Astrocyte (in vitro differentiated cells and primary cell): ENCODE data around the gene SLC25A2. TPM values are rescaled to one million over a fixed set of nuclear protein-coding genes. Genes with fewer than 3 reads are reported as not detected.

Experiments
- DNase-seq: peaks from one replicate; pipeline ENCODE4 v3.0.0-alpha.2; 2010; ENCODE audit warnings: low read depth
- FAIRE-seq: peaks from 2 replicates; lab custom pipeline; 2011; peaks lifted over from hg19 to GRCh38; lab: Jason Lieb, UNC
- H2AFZ ChIP-seq: 2 replicates; pipeline ENCODE4 v1.6.0; 2012; ENCODE audit warnings: low read depth, low read length, inconsistent platforms
- H3K27ac ChIP-seq: 2 replicates; pipeline ENCODE4 v1.5.1; 2011; ENCODE audit warnings: low read depth, low read length, inconsistent platforms
- H3K27me3 ChIP-seq: 2 replicates; pipeline ENCODE4 v1.6.0; 2011; ENCODE audit warnings: low read length, inconsistent platforms; ENCODE audit not compliant: insufficient read depth
- H3K36me3 ChIP-seq: 2 replicates; pipeline ENCODE4 v1.5.1; 2011; ENCODE audit warnings: low read length, inconsistent platforms; ENCODE audit not compliant: insufficient read depth
- H3K4me1 ChIP-seq: 2 replicates; pipeline ENCODE4 v1.5.1; 2011; ENCODE audit warnings: low read length, inconsistent platforms; ENCODE audit not compliant: insufficient read depth
- H3K4me2 ChIP-seq: 2 replicates; pipeline ENCODE4 v1.6.0; 2012; ENCODE audit warnings: low read length, inconsistent platforms
- H3K4me3 ChIP-seq: 2 replicates; pipeline ENCODE4 v1.5.1; 2011; ENCODE audit warnings: low read depth, mild to moderate bottlenecking, low read length, inconsistent platforms; ENCODE audit not compliant: insufficient read depth
- H3K79me2 ChIP-seq: 2 replicates; pipeline ENCODE4 v1.6.0; 2012; ENCODE audit warnings: mild to moderate bottlenecking, low read length, inconsistent platforms; ENCODE audit not compliant: insufficient read depth
- H3K9ac ChIP-seq: 2 replicates; pipeline ENCODE4 v1.6.0; 2012; ENCODE audit warnings: mild to moderate bottlenecking, low read length, inconsistent platforms
- H3K9me3 ChIP-seq: 2 replicates; pipeline ENCODE4 v1.5.1; 2012; ENCODE audit warnings: low read depth, mild to moderate bottlenecking, low read length, inconsistent platforms; ENCODE audit not compliant: insufficient read depth
- H4K20me1 ChIP-seq: 2 replicates; pipeline ENCODE4 v1.6.0; 2012; ENCODE audit warnings: low read length, inconsistent platforms; ENCODE audit not compliant: insufficient read depth
- H3K27ac Mint-ChIP-seq: one replicate; pipeline ENCODE4 v1.8.0; 2021; ENCODE audit warnings: mild to moderate bottlenecking, mixed read lengths; ENCODE audit not compliant: unreplicated experiment
- H3K27me3 Mint-ChIP-seq: one replicate; pipeline ENCODE4 v1.8.0; 2021; ENCODE audit warnings: low read depth, mixed read lengths; ENCODE audit not compliant: unreplicated experiment
- H3K36me3 Mint-ChIP-seq: one replicate; pipeline ENCODE4 v1.8.0; 2021; ENCODE audit warnings: low read depth, mixed read lengths; ENCODE audit not compliant: unreplicated experiment
- H3K4me1 Mint-ChIP-seq: one replicate; pipeline ENCODE4 v1.8.0; 2021; ENCODE audit warnings: low read depth, mixed read lengths; ENCODE audit not compliant: unreplicated experiment
- H3K4me3 Mint-ChIP-seq: one replicate; pipeline ENCODE4 v1.8.0; 2021; ENCODE audit warnings: mild to moderate bottlenecking, moderate library complexity, mixed read lengths; ENCODE audit not compliant: unreplicated experiment
- H3K9me3 Mint-ChIP-seq: one replicate; pipeline ENCODE4 v1.8.0; 2021; ENCODE audit warnings: mild to moderate bottlenecking, mixed read lengths; ENCODE audit not compliant: unreplicated experiment
- CTCF ChIP-seq: IDR thresholded peaks from 2 replicates; pipeline ENCODE4 v1.5.1; 2011; ENCODE audit warnings: low read depth, mild to moderate bottlenecking, inconsistent platforms, low read length, moderate library complexity; ENCODE audit not compliant: insufficient read depth
- EZH2 ChIP-seq: IDR thresholded peaks from 2 replicates; pipeline ENCODE4 v1.6.1; 2012; ENCODE audit warnings: mild to moderate bottlenecking, low read length, inconsistent platforms; ENCODE audit not compliant: insufficient read depth
- total RNA-seq: library from RNA; stranded (reverse); gene quantifications from 2 replicates; pipeline ENCODE4 v1.2.1, GENCODE V29; 2021

SLC25A2 gene
- total RNA-seq, 1 donor from 2014 or later: 0.25 TPM

- FAIRE-seq (no peak), DNase-seq (no peak)
- peaks cover 26% of the 10 kb centered on the region for H3K36me3 Mint-ChIP-seq
- H3K9me3 Mint-ChIP-seq: peaks cover 30% of the 10 kb centered on the region
- no peak overlapping the region for H3K4me3 ChIP-seq
- no peaks in the 10 kb centered on the region for H3K79me2 ChIP-seq
- no peaks in the 10 kb centered on the region for H3K27me3 Mint-ChIP-seq
- no peak overlapping the region for H3K4me2 ChIP-seq
- H3K36me3 ChIP-seq: no peaks in the 10 kb centered on the region
- H3K9ac ChIP-seq: no peak overlapping the region
- no peaks in the 10 kb centered on the region for H4K20me1 ChIP-seq
- no peaks in the 10 kb centered on the region for H3K27me3 ChIP-seq
- H3K4me3 Mint-ChIP-seq: no peak overlapping the region
- H3K4me1 Mint-ChIP-seq: no peaks in the 10 kb centered on the region
- H3K9me3 ChIP-seq: peaks cover 8% of the 10 kb centered on the region
- no peak overlapping the region for H3K27ac ChIP-seq
- H2AFZ ChIP-seq: no peak overlapping the region
- no peak for TF ChIP-seq EZH2
- TF ChIP-seq CTCF: no peak
- no peak overlapping the region for H3K27ac Mint-ChIP-seq
- no peaks in the 10 kb centered on the region for H3K4me1 ChIP-seq
Measured at GRCh38 chr5:141272906-141273305, 30.9 kb downstream of the SLC25A2 start.

GRCh38 chr5:141269195-141269594, 34.7 kb downstream of the SLC25A2 start:
- H3K36me3 ChIP-seq: no peaks in the 10 kb centered on the region
- H3K4me2 ChIP-seq: no peak overlapping the region
- Mint-ChIP-seq H3K36me3 (peaks cover 27% of the 10 kb centered on the region), H3K9me3 (peaks cover 42% of the 10 kb centered on the region), H3K4me3 (no peak overlapping the region), H3K4me1 (no peaks in the 10 kb centered on the region), H3K27me3 (no peaks in the 10 kb centered on the region), H3K27ac (no peak overlapping the region)
- H2AFZ ChIP-seq: no peak overlapping the region
- no peak overlapping the region for H3K9ac ChIP-seq
- H3K27me3 ChIP-seq: no peaks in the 10 kb centered on the region
- FAIRE-seq (no peak), DNase-seq (no peak)
- no peak overlapping the region for H3K4me3 ChIP-seq
- peaks cover 16% of the 10 kb centered on the region for H3K9me3 ChIP-seq
- no peaks in the 10 kb centered on the region for H3K4me1 ChIP-seq
- no peaks in the 10 kb centered on the region for H3K79me2 ChIP-seq
- TF ChIP-seq CTCF (no peak), EZH2 (no peak)
- no peaks in the 10 kb centered on the region for H4K20me1 ChIP-seq
- no peak overlapping the region for H3K27ac ChIP-seq

- FAIRE-seq (no peak), DNase-seq (no peak)
- Histone ChIP-seq H3K9ac (no peak overlapping the region), H3K79me2 (no peaks in the 10 kb centered on the region), H3K27ac (no peak overlapping the region), H3K36me3 (no peaks in the 10 kb centered on the region), H3K9me3 (peaks cover 34% of the 10 kb centered on the region), H4K20me1 (no peaks in the 10 kb centered on the region), H3K4me2 (no peak overlapping the region), H3K4me3 (no peak overlapping the region), H2AFZ (no peak overlapping the region), H3K4me1 (no peaks in the 10 kb centered on the region), H3K27me3 (no peaks in the 10 kb centered on the region)
- no peaks in the 10 kb centered on the region for H3K4me1 Mint-ChIP-seq
- peaks cover 73% of the 10 kb centered on the region for H3K9me3 Mint-ChIP-seq
- H3K36me3 Mint-ChIP-seq: peaks cover 14% of the 10 kb centered on the region
- no peak overlapping the region for H3K27ac Mint-ChIP-seq
- no peak overlapping the region for H3K4me3 Mint-ChIP-seq
- no peaks in the 10 kb centered on the region for H3K27me3 Mint-ChIP-seq
- TF ChIP-seq CTCF (no peak), EZH2 (no peak)
Measured at GRCh38 chr5:141261238-141261546, 42.7 kb downstream of the SLC25A2 start.
